ENCODE measurements around the gene ANKFN1. TPM values are rescaled to one million over a fixed set of nuclear protein-coding genes. Genes with fewer than 3 reads are reported as not detected.

Gene ANKFN1
- total and polyA plus RNA-seq, 2 donors from 2014 or later, result 0.19 TPM; not detected in 1

DNA sequence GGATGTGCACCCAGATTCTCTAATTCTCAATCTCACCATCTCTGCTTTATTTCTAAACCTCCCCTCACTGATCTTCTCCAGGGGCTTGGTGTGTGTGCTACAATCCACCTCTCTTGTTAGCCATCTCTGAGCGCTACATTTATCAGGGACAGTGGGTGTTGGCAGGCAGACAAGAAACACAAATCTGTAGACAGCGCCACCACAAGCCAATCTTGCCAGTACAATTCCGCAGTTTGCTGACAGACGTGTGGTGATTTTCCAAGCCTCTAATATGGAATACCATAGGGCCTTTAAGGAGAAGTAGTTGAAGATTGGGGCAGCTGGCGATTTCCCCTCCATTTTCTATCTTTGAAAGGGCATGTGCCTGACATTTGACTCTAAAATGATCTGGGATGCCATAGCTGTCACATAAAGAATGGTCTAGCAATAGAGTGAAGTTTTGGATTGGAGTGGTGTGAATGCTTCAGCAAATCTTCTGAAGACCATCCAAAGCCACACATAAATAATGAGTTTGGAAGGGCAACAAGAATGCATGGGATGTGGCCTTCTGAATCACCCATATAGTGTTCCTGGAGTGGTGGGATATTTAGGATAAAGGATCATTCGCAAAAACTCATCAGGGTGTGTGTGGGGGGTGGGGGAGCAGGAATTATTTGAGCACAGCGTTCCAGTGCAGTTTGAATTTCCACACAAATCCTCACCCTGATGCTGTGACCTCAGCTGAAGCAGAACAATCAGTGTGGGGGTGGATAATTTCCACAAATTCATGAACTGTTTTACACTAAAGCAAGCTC, 12.0 kb upstream of the ANKFN1 start:
- DNase-seq (no peak), FAIRE-seq (no peak)
- Histone ChIP-seq H3K9me3 (ENCODE audit: control insufficient read depth in 2 of 3, insufficient read depth in 1 of 3, low read length in 3 of 3) (no peaks in the 10 kb centered on the region), H3K4me1 (ENCODE audit: control insufficient read depth in 2 of 3, insufficient read depth in 2 of 3, low read depth in 1 of 3, low read length in 3 of 3) (peaks cover 0 to 4% (median 2%) of the 10 kb centered on the region in 3 donors), H3K4me3 (ENCODE audit: low read length in 3 of 3) (no peak overlapping the region), H3K27me3 (ENCODE audit: control insufficient read depth, insufficient read depth, low read length) (no peaks in the 10 kb centered on the region), H3K27ac (ENCODE audit: low read depth in 2 of 2, low read length in 2 of 2) (no peak overlapping the region), H3K36me3 (ENCODE audit: control insufficient read depth in 2 of 3, insufficient read depth in 3 of 3, low read length in 3 of 3) (no peaks in the 10 kb centered on the region), H3K9ac (ENCODE audit: low read length in 3 of 3) (no peak overlapping the region)
- intact Hi-C loops (cut with DNase I), result no loop called here
- TF ChIP-seq, protein P1, sequence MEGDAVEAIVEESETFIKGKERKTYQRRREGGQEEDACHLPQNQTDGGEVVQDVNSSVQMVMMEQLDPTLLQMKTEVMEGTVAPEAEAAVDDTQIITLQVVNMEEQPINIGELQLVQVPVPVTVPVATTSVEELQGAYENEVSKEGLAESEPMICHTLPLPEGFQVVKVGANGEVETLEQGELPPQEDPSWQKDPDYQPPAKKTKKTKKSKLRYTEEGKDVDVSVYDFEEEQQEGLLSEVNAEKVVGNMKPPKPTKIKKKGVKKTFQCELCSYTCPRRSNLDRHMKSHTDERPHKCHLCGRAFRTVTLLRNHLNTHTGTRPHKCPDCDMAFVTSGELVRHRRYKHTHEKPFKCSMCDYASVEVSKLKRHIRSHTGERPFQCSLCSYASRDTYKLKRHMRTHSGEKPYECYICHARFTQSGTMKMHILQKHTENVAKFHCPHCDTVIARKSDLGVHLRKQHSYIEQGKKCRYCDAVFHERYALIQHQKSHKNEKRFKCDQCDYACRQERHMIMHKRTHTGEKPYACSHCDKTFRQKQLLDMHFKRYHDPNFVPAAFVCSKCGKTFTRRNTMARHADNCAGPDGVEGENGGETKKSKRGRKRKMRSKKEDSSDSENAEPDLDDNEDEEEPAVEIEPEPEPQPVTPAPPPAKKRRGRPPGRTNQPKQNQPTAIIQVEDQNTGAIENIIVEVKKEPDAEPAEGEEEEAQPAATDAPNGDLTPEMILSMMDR (IDR thresholded peaks at IDR 0.05; ENCODE audit: borderline replicate concordance, extremely low read depth, insufficient read depth), result no peak

DNA sequence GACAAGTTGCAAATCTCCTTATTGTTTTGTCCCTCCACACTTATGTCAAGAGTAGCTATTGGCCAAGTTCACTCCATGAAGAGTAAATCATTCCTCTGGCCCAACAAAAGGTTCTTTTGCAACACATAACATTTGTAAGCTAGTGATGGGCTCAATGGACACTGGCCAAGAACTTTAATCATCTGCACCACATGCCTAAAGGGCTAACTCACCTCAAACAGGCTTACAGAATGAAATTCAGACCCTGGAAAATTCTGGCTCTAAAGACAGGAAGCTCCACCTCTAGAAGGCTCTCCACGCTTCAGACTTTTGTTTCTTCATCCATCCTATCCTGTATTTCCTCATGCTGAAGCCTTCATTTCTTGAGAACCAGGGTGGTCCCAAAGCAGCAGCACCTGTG, 10.9 kb upstream of the ANKFN1 start:
- Histone ChIP-seq H3K27me3 (ENCODE audit: control insufficient read depth, insufficient read depth, low read length) (no peaks in the 10 kb centered on the region), H3K4me1 (ENCODE audit: control insufficient read depth in 2 of 3, insufficient read depth in 2 of 3, low read depth in 1 of 3, low read length in 3 of 3) (peaks cover 0 to 4% (median 4%) of the 10 kb centered on the region in 3 donors), H3K27ac (ENCODE audit: low read depth in 2 of 2, low read length in 2 of 2) (no peak overlapping the region), H3K9ac (ENCODE audit: low read length in 3 of 3) (no peak overlapping the region), H3K4me3 (ENCODE audit: low read length in 3 of 3) (no peak overlapping the region), H3K36me3 (ENCODE audit: control insufficient read depth in 2 of 3, insufficient read depth in 3 of 3, low read length in 3 of 3) (no peaks in the 10 kb centered on the region), H3K9me3 (ENCODE audit: control insufficient read depth in 2 of 3, insufficient read depth in 1 of 3, low read length in 3 of 3) (no peaks in the 10 kb centered on the region)
- TF ChIP-seq, protein P1 (IDR thresholded peaks at IDR 0.05; ENCODE audit: borderline replicate concordance, extremely low read depth, insufficient read depth), result no peak
- no peak for DNase-seq
- FAIRE-seq, result no peak
- intact Hi-C loops (cut with DNase I), result no loop called here

DNA sequence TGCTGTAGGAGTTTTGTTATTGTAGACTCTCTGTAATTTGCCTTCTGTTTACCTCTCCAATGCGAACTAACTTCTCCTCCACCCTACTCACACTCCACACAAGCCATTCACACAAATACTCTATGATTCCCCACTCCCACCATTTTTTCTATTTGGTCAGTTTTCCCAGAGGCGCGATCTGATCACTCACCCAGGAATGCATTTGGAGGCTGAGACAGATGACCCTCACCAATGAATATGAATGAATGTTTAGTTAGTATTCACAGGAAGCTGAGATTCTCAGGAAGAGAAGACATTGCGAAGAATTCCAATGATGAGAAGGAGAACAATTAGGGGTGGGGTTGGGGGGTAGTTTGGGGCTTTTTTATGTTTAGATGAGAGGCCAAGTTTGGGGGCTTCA, 10.5 kb upstream of the ANKFN1 start:
- Histone ChIP-seq H3K4me1 (ENCODE audit: control insufficient read depth in 2 of 3, insufficient read depth in 2 of 3, low read depth in 1 of 3, low read length in 3 of 3) (peaks cover 0 to 4% (median 4%) of the 10 kb centered on the region in 3 donors), H3K27me3 (ENCODE audit: control insufficient read depth, insufficient read depth, low read length) (no peaks in the 10 kb centered on the region), H3K36me3 (ENCODE audit: control insufficient read depth in 2 of 3, insufficient read depth in 3 of 3, low read length in 3 of 3) (no peaks in the 10 kb centered on the region), H3K27ac (ENCODE audit: low read depth in 2 of 2, low read length in 2 of 2) (no peak overlapping the region), H3K9me3 (ENCODE audit: control insufficient read depth in 2 of 3, insufficient read depth in 1 of 3, low read length in 3 of 3) (no peaks in the 10 kb centered on the region), H3K9ac (ENCODE audit: low read length in 3 of 3) (no peak overlapping the region), H3K4me3 (ENCODE audit: low read length in 3 of 3) (no peak overlapping the region)
- no peak for FAIRE-seq
- DNase-seq, result no peak
- intact Hi-C loops (cut with DNase I), result no loop called here
- TF ChIP-seq, protein P1 (IDR thresholded peaks at IDR 0.05; ENCODE audit: borderline replicate concordance, extremely low read depth, insufficient read depth), result no peak

All from kidney (tissue), 14 donors.